ENCODE results near the gene ZSWIM5. TPM values are rescaled to one million over a fixed set of nuclear protein-coding genes. Genes with fewer than 3 reads are reported as not detected.

The ZSWIM5 gene
- total and polyA plus RNA-seq, 2 of the 8 experiments (the other 6 are each of a cell fraction or from before 2014, with no cell fraction given), result 2.5 to 3.9 TPM

GRCh38 chr1:45250544-45250943 lies 44.1 kb upstream of the ZSWIM5 start (continued):
- TF ChIP-seq CHD7 (IDR thresholded peaks at IDR 0.05; ENCODE audit: insufficient replicate concordance, low read length) (no peak), NANOG (IDR thresholded peaks at IDR 0.05; ENCODE audit: insufficient read depth, low read depth, low read length, poor library complexity, severe bottlenecking) (no peak), ZNF274 (IDR thresholded peaks at IDR 0.05; ENCODE audit: borderline replicate concordance, extremely low read depth, low read length) (no peak), MAX (IDR thresholded peaks at IDR 0.05) (no peak), CEBPB (IDR thresholded peaks at IDR 0.05; ENCODE audit: low read depth, low read length) (no peak), SUZ12 (IDR thresholded peaks at IDR 0.05; ENCODE audit: low read length) (no peak), CBX5 (IDR thresholded peaks at IDR 0.05; ENCODE audit: low read depth, low read length) (no peak), YY1 (IDR thresholded peaks at IDR 0.05; ENCODE audit: low read depth, low read length) (no peak)
